WTC11 (cell line): Measurements from ENCODE around the gene LIN7B.

Experiments used
- ARID4B ChIP-seq: sonication (generic); formaldehyde crosslinking; IDR thresholded peaks from 2 replicates; pipeline ENCODE4 v1.8.0; 2023; ENCODE audit warnings: missing genetic modification reagents, mild to moderate bottlenecking, borderline replicate concordance
- ATF3 ChIP-seq: sonication (generic); formaldehyde crosslinking; conservative IDR thresholded peaks from 2 replicates; pipeline ENCODE4 v1.8.1; 2022; ENCODE audit warnings: mild to moderate bottlenecking, missing genetic modification reagents
- CREM ChIP-seq: sonication (generic); formaldehyde crosslinking; IDR thresholded peaks from 2 replicates; pipeline ENCODE4 v1.8.1; 2022; ENCODE audit warnings: mild to moderate bottlenecking, missing genetic modification reagents, moderate library complexity
- CTCF ChIP-seq: fragments of 200-600 bp; IDR thresholded peaks from 2 replicates; pipeline ENCODE4 v1.8.0; 2022; ENCODE audit warnings: antibody characterized with exemption
- ETV6 ChIP-seq: sonication (generic); formaldehyde crosslinking; IDR thresholded peaks from 2 replicates; pipeline ENCODE4 v1.8.1; 2022; ENCODE audit warnings: mild to moderate bottlenecking, missing genetic modification reagents
- MYBL2 ChIP-seq: sonication (generic); formaldehyde crosslinking; IDR thresholded peaks from 2 replicates; pipeline ENCODE4 v1.8.1; 2023; ENCODE audit warnings: mild to moderate bottlenecking, moderate library complexity, missing genetic modification reagents
- TP53 ChIP-seq: sonication (generic); formaldehyde crosslinking; IDR thresholded peaks from 2 replicates; pipeline ENCODE4 v1.8.1; 2023; ENCODE audit warnings: mild to moderate bottlenecking, missing genetic modification reagents
- USF2 ChIP-seq: sonication (generic); formaldehyde crosslinking; IDR thresholded peaks from 2 replicates; pipeline ENCODE4 v1.8.1; 2023; ENCODE audit warnings: mild to moderate bottlenecking, missing genetic modification reagents, moderate library complexity
- ZNF138 ChIP-seq: sonication (generic); formaldehyde crosslinking; conservative IDR thresholded peaks from 2 replicates; pipeline ENCODE4 v1.8.1; 2022; ENCODE audit warnings: mild to moderate bottlenecking, moderate library complexity, missing genetic modification reagents
- ZNF219 ChIP-seq: sonication (generic); formaldehyde crosslinking; IDR thresholded peaks from 2 replicates; pipeline ENCODE4 v1.8.0; 2023; ENCODE audit warnings: missing genetic modification reagents, mild to moderate bottlenecking, borderline replicate concordance
- ZNF423 ChIP-seq: fragments of 250-450 bp; sonication (Bioruptor Pico); IDR thresholded peaks from 2 replicates; pipeline ENCODE4 v2.1.2; 2022; ENCODE audit warnings: mild to moderate bottlenecking, moderate library complexity

- TF ChIP-seq CREM (CRISPR knock-in tag) (0 out of 2 replicates have a peak, but pooled peaks have one; percentile 46), CTCF (no peak), ZNF423 (CRISPR knock-in tag) (no peak), USF2 (CRISPR knock-in tag) (no peak), ETV6 (CRISPR knock-in tag) (no peak), TP53 (CRISPR knock-in tag) (no peak), ZNF138 (CRISPR knock-in tag) (no peak), ZNF219 (CRISPR knock-in tag) (no peak; the same call in 1 of the 2 replicates), MYBL2 (CRISPR knock-in tag) (0 out of 2 replicates have a peak, but pooled peaks have one; percentile 30), ATF3 (CRISPR knock-in tag) (no peak), ARID4B (CRISPR knock-in tag) (peak; percentile 76; the same call in 1 of the 2 replicates)
These were observed 5.5 kb downstream of the LIN7B start, which contains the start of gene PPFIA3 for GRCh38 chr19:49119411-49120324.
